Measurements from ENCODE around the gene UBE2I.
A peak's percentile ranks its signal among the peaks of the same experiment; 100 is the strongest.

UBE2I gene

DNA sequence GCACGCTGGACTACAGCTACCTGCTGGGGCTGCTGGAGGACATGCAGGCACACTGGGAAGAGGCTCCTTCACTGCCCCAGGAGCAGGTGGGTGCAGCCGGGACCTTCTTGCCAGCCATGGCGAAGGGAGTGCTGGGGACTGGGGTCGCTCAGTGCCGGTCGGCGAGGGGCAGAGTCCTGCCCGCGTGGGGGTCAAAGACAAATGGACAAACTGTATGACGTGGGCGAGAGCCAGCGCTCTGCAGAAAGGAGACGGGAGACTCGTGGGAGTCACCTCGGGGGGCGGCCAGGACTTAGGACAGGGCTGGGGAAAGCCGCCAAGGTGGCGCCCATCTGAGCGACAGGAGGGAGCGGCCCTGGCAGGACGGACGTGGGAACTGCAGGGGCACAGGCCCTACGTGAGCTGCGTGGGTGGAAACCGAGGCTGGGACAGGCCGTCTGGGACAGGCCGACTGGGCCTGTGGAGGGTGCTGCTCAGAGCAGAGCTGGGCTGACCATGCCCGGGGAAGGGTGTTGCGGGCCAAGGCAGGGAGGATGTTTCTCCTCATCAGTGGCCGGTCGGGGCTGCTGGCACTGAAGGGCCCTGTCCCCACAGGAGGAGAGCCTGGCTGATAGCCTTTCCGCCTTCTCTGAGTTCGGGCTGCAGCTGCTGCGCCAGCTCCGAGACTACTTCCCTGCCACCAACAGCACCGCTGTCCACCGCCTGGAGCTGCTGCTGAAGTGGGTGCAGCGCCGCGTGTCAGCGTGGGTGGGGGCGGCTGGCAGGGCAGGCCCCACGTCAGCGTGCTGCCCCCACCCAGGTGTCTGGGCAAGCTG lies 34.2 kb downstream of the UBE2I start:
- DNase-seq (ENCODE audit: low spot score), result no peak

DNA sequence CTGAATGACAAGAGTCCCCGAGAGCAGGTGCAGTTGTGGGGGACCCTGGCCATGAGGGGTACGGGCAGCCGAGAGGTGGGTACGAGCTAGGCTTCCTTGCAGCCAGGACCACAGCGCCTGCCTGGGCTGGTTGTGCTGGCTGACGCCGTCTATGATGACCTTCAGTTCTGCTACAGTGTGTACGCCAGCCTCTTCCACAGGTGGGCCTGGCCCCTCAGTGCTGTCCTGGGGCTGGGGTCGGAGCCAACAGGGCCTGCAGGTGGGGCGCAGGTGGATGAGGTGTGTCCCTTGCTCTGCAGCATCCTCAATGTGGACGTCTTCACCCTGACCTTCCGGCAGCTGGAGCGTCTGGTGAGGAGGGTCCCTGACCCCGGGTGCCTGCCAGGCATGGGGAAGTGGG lies 35.1 kb downstream of the UBE2I start:
- no peak for DNase-seq (ENCODE audit: low spot score)

DNA sequence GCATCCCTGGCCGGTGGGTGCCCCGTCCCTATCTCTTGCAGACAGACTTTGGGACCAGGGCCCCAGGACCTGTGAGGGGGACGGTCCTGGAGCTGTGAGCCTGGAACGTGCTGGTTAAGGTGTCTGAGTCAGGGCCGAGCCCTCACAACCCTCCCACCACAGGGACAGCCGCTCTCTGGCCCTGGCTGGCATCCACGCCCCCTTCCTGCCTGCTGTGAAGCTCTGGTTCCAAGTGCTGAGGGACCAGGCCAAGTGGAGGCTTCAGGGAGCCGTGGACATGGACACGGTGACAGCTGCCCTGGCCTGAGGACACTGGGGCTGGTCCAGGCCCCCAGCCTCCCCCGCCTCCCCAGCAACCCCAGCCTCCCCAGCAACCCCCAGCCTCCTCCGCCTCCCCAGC lies 35.7 kb downstream of the UBE2I start:
- DNase-seq (ENCODE audit: low spot score), result no peak

DNA sequence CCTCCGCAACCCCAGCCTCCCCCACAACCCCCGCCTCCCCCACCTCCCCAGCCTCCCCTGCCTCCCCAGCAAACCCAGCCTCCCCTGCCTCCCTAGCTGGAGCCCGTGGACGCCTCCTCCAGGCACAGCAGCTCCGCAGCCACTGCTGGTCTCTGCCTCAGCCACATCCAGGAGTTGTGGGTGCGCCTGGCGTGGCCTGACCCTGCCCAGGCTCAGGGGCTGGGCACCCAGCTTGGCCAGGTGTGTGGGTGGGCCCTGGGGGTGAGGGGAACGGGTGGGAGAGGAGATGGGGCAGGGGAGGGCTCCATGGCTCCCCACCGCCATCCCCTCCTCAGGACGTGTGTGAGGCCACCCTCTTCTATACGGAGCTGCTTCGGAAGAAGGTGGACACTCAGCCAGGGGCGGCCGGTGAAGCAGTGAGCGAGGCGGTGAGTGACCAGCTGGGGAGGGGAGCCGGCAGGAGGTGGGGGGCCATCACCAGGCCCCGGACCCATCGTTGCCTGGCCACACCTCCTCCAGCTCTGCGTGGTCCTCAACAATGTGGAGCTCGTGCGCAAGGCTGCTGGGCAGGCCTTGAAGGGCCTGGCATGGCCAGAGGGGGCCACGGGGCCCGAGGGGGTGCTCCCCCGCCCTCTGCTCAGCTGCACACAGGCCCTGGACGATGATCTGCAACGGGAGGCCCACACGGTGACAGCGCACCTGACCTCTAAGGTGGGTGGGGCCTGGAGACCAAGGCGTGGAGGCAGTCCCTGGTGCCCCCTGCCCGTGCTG lies 36.4 kb downstream of the UBE2I start:
- no peak for DNase-seq (ENCODE audit: low spot score)

DNA sequence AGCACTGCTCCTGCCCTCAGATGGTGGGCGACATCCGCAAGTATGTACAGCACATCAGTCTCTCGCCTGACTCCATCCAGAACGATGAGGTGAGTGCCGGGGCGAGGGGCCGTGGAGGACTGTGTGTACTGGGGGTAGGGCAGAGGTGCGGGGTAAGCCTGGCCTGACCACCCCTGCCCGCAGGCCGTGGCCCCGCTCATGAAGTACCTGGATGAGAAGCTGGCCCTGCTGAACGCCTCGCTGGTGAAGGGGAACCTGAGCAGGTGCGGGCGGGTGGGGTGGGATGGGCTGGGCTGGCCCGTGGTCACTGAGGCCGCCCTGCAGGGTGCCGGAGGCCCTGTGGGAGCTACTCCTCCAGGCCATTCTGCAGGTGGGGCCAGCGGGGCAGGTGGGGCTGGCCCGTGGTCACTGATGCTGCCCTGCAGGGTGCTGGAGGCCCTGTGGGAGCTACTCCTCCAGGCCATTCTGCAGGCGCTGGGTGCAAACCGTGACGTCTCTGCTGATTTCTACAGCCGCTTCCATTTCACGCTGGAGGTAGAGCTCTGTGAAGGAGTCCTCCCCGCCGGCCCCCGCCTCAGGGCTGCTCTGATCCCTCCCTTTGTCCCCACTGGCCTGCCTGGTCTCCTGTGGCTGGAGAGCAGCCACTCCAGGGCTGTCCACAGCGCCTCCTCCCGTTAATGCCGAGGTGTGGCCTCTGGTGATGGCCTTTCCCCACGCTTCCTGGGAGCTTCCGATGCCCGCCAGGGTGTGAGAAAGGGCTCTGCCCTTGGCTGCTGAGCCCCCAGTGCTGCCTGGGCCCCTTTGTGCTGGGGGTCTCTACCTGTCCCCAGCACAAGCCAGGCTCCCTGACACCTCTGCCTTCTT lies 37.2 kb downstream of the UBE2I start:
- no peak for DNase-seq (ENCODE audit: low spot score)

DNA sequence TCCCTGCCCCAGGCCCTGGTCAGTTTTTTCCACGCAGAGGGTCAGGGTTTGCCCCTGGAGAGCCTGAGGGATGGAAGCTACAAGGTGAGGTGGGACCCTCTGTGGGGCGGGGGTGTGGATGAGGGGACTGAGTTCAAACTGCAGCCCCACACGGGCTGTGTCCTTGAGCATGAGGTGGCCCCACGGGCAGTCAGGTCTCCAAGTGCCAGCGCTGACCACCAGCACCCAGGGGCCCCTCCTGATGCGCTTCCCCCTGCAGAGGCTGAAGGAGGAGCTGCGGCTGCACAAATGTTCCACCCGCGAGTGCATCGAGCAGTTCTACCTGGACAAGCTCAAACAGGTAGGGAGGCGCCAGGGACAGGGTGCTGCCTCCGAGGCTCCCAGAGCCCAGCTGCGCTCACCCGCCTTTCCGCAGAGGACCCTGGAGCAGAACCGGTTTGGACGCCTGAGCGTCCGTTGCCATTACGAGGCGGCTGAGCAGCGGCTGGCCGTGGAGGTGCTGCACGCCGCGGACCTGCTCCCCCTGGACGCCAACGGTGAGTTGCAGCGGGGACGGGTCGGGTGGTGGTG lies 37.9 kb downstream of the UBE2I start:
- no peak for DNase-seq (ENCODE audit: low spot score)

DNA sequence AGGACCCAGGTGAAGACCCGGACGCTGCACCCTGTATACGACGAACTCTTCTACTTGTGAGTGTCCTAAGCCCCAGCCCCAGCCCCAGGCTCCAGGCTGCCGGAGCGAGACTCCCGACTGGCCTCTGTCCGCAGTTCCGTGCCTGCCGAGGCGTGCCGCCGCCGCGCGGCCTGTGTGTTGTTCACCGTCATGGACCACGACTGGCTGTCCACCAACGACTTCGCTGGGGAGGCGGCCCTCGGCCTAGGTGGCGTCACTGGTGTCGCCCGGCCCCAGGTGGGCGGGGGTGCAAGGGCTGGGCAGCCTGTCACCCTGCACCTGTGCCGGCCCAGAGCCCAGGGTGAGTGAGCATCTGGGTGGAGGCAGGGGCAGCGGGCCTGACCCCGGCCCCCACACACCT lies 38.5 kb downstream of the UBE2I start:
- DNase-seq (ENCODE audit: low spot score), result no peak

DNA sequence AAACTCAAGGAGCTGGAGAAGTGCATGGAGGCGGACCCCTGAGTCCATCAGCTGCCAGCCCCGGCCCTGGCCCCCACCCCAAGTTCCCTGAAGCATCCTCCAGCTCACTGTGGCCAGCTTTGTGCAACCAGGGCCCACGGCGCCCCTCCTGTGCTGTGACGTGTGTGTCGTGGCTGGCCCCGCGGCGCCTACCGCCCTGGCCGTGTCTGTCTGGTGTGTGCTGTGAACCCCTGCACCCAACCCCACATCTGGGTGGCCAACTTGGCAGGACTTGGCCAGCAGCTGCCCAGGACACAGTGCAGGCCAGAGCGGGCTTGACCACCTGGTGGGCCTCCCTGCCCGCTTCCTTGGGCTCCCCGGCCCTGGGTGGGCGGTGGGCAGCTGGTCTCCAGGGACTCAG lies 39.0 kb downstream of the UBE2I start:
- no peak for DNase-seq (ENCODE audit: low spot score)

DNA sequence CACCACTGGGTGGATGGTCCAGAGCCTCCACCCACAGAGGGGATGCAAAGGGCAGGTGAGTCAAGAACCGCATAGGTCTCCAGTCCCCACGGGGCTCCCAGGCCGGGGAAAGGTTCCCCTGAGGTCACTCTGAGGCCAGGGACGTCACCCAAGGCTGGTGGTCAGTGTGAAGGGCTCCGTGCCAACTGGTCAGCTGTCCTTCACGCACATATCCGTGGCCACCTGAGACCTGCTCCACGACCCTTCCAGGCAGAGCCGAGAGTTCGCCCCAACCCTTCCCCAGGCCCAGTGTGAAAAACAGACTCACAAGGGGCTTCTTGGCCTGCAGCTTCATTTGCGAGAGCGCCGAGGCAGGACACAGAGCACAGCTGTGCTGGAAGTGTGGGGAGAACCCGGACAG lies 39.5 kb downstream of the UBE2I start:
- DNase-seq (ENCODE audit: low spot score), result no peak

DNA sequence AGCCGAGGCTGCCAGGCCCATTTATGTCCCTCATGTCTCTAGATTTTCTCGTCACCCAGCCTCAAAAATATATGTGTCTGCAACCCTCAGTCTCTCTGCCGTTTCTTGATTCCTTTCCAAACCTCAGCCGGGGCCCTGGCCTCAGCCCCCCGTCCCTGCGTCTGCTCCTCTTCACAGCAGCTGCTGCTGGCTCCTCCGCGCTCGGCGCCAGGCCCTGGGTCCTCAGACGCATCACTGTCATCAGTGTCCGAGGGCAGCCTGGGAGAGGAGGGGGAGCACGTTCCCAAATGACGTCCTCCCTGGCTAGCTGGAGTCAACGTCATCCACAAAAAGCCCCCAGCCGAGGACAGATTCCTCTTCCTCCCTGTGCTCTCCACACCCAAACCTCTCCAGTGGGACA lies 39.9 kb downstream of the UBE2I start:
- DNase-seq (ENCODE audit: low spot score), result no peak

DNA sequence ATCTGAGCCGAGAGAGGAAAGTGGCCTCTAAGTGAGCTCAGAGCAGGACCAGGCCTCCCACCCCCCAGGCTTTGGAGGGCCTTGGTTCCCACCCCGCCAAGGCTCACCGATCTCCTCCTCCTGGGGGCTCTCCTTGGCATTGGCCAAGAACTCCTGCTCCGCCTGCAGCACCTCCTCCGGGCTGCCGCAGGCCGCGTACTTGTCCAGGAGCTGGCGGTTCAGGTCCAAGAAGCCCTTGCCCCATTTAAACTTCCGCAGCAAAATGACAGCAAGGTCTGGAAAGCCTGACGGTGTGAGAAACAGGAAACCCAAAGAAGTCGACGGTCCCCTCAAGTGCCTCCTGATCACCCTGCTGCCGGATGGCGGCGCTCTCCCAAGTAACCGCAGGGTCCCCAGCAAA lies 40.5 kb downstream of the UBE2I start:
- no peak for DNase-seq (ENCODE audit: low spot score)

DNA sequence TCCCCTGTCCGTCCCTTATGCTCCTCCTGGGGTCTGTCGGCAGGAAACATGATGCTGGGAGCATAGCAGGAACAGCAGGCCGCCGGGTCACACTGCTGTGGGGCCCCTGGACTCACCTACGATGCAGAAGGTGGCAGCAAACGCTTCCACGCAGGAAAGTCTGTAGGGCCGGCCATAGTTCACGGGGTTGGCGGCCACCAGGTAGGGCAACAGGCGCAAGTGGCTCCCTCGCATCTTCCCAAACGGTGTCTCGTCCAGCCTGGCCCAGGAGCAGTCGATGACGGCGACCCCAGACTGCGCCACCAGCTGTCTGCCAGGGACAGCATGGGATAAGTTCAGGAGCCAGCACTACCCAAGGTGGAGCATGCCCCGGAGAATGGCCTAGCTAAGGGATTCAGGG lies 41.3 kb downstream of the UBE2I start:
- DNase-seq (ENCODE audit: low spot score), result no peak

DNA sequence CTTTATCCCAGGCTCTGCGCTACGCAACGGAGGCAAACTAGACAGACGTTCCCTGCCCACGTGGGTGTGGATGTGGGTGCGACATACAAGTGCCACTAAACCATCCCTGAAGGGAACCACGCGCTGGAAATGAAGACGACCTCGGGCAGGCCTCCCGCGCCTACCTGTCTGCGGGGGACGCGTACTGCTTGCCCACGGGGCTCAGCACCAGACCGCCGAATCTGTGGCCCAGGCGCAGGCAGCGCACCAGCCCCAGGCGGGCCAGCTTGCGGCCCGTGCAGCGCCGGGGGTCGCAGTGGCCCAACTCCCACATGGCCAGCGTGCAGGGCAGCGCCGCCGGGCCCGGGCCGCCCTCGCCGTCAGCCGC lies 41.8 kb downstream of the UBE2I start:
- no peak for DNase-seq (ENCODE audit: low spot score)

DNA sequence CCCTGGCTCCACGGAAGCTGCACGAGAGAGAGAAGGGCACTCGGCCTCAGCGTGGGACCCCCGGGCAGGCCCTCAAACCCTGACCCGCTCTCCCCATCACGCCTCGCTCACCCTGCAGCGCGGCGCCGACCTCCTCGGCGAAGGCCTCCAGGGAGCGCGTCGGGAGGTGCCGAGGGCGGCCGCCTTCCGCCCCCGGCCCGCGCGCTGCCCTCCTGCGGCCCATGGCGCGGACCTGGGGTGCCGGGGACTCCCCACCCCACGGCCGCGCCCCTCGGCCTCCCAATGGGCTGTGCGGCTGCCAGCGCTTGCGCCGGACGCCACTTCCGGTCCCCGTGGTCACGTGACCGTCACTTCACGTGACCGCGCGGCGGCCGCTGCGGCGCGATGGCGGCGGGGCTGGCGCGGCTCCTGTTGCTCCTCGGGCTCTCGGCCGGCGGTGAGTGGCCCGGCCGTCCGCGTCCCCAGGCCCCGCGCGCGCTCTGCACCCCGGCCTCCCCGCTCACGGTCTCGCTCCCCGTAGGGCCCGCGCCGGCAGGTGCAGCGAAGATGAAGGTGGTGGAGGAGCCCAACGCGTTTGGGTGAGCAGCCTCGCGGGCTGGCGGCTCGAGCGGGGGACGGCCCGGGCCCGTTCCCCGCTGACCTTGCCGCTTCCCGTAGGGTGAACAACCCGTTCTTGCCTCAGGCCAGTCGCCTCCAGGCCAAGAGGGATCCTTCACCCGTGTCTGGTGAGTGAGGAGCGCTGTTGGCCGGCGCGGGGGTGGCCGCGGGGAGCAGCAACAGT lies 42.3 kb downstream of the UBE2I start, which contains the start of the genes GNPTG and TSR3:
GNPTG (plus strand) TSS at position 350 of the 781 bp plus-strand sequence; CDS start at position 385, 35 bp downstream.
TSR3 (minus strand) TSS at position 297 of the 781 bp plus-strand sequence; CDS start at position 223, 74 bp downstream.
- peak; percentile 97 for DNase-seq (ENCODE audit: low spot score)

DNA sequence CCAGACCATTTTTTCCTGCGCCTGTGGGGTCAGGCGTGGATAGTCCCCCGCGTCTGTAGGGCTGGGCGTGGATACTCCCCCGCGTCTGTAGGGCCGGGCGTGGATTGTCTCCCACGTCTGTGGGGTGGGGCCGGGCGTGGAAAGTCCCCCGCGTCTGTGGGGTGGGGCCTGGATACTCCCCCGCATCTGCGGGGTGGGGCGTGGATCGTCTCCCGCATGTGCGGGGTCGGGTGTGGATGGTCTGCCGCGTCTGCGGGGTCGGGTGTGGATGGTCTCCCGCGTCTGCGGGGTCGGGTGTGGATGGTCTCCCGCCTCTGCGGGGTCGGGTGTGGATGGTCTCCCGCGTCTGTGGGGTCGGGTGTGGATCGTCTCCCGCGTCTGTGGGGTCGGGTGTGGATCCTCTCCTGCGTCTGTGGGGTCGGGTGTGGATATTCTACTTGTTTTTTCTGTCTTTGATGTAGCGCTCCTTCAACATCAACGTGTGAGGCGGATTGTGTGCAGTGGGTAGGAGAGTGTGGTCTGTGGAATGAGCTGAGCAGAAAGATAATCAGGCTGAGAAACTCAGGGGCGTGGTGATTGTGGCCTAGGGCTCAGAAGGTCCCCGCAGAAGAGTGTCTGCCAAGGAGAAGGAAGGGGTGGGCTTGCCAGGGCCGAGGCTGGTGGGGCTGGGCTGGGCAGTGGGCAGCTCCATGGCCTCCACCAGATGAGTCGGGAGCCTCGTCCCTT lies 45.5 kb downstream of the UBE2I start:
- no peak for DNase-seq (ENCODE audit: low spot score)

DNA sequence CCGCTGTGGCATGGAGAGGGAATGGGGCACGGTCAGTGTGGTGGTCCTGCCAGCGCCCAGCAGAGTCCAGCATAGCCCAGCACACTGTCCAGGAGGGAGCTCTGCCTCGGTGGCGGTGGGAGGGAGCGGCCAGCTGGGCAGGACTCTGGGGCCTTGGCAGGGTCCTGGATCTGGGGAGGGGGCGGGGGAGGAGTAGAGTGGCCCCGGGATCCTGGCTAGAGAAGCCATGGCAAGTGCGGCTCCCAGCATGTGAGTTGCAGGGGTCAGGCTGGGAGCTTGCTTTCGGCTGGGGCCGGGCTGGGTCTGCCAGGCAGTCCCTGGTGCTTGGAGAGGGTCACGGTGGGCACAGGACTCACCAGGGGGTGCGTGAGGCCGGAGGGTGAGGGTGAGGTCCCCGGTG lies 46.2 kb downstream of the UBE2I start:
- no peak for DNase-seq (ENCODE audit: low spot score)

DNA sequence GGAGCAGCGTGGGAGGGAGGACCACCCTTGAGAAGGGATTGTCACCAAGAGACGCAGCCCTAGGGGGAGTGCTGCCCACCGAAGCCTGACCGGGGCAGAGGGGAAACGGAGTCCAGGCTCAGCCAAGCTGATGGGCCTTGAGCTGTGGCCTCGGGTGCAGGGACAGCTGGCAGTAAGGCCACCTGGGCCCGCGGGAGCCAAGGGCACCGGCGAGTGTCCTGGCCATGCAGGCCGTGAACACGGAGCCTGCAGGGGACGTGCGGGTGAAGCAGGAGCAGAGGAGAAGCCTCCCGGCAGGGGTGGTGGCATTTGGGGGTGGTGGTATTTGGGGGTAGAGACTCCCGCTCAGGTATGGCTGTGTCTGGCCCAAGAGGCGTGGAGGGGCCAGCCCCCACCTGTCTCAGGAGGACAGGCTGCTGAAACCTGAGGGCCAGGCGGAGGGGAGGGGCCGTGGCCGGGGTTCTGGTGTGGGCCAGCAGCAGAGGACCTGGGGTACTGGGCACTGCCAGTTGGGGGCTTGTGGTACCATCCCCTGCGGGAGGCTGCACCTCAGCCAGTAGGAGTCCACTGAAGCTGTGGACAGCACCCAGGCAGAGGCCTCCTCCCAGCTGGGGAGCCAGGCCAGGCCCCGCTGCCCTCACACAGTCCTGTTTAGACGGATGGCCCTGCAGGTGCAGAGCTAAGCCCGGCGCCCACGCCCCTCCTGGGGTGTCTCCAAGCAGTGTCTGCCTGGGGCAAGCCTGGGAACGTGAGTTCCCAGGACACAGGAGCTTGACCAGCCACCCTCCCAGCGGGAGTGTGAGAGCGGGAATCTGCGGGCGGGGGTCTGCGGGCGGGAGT lies 46.8 kb downstream of the UBE2I start:
- DNase-seq (ENCODE audit: low spot score), result no peak

DNA sequence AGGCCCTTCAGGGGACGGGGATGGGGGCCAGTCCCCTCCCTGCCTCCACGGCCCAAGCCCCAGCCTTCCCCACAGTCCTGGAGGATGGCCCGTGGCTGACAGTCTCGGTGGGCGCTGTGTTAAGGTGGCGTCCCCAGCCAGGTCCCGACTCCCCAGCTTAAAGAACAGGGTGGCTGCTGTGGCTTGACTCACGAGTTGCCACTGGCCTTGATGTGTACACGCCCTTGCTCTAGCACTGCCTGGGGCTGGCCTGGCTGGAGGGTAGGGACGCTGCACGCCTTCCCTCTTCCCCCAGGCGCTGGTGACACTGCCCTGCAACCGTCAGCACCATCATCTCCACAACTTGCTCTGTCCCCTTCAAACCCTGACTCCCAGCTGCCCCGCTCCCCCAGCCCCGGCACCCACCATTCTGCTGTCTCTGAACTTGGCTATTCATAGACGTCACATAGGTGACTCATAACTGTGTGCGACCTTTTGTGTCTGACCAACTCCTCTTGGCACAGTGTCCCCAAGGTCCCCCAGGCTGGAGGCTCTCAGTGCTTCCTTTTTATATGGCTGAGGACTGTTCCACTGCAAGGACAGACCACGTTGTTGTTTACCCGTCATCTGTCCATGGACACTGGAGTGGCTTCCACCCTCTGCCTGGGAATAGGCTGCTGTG lies 48.6 kb downstream of the UBE2I start:
- no peak for DNase-seq (ENCODE audit: low spot score)
